Measurements from ENCODE around the gene SDK1.

Gene SDK1

GRCh38 chr7:4010061-4010605 lies 709.1 kb downstream of the SDK1 start:
- no peak for TF ChIP-seq CTCF (conservative IDR thresholded peaks at IDR 0.05; ENCODE audit: low read length)
- H3K4me3 ChIP-seq (ENCODE audit: low read length) = no peak overlapping the region
- DNase-seq (ENCODE audit: low read depth) = no peak

GRCh38 chr7:4010923-4011656 lies 710.0 kb downstream of the SDK1 start:
- no peak for TF ChIP-seq CTCF (conservative IDR thresholded peaks at IDR 0.05; ENCODE audit: low read length)
- DNase-seq (ENCODE audit: low read depth) = no peak
- no peak overlapping the region for H3K4me3 ChIP-seq (ENCODE audit: low read length)

- no peak for DNase-seq (ENCODE audit: low read depth)
- no peak overlapping the region for H3K4me3 ChIP-seq (ENCODE audit: low read length)
- TF ChIP-seq CTCF (conservative IDR thresholded peaks at IDR 0.05; ENCODE audit: low read length) = no peak
Observed at GRCh38 chr7:4013793-4014192, 712.7 kb downstream of the SDK1 start.

GRCh38 chr7:4014346-4015050 lies 713.4 kb downstream of the SDK1 start:
- TF ChIP-seq CTCF (conservative IDR thresholded peaks at IDR 0.05; ENCODE audit: low read length) = no peak
- no peak for DNase-seq (ENCODE audit: low read depth)
- no peak overlapping the region for H3K4me3 ChIP-seq (ENCODE audit: low read length)

GRCh38 chr7:4015371-4015770 lies 714.3 kb downstream of the SDK1 start:
- no peak overlapping the region for H3K4me3 ChIP-seq (ENCODE audit: low read length)
- no peak for DNase-seq (ENCODE audit: low read depth)
- TF ChIP-seq CTCF (conservative IDR thresholded peaks at IDR 0.05; ENCODE audit: low read length) = no peak

- no peak for TF ChIP-seq CTCF (conservative IDR thresholded peaks at IDR 0.05; ENCODE audit: low read length)
Observed at GRCh38 chr7:4015996-4016395, 714.9 kb downstream of the SDK1 start.

GRCh38 chr7:4017081-4017480 lies 716.0 kb downstream of the SDK1 start:
- no peak overlapping the region for H3K4me3 ChIP-seq (ENCODE audit: low read length)
- no peak for TF ChIP-seq CTCF (conservative IDR thresholded peaks at IDR 0.05; ENCODE audit: low read length)
- no peak for DNase-seq (ENCODE audit: low read depth)

More at GRCh38 chr7:4015996-4016395, 714.9 kb downstream of the SDK1 start:
- DNase-seq (ENCODE audit: low read depth) = no peak
- no peak overlapping the region for H3K4me3 ChIP-seq (ENCODE audit: low read length)

All from AG10803 (cell line).